Eye (tissue), 1 donor: ENCODE results near the gene PLD5.
A peak's percentile ranks its signal among the peaks of the same experiment; 100 is the strongest.
"Not testable (repeated sequence)": the region's sequence is repeated elsewhere in the genome, so short reads cannot be mapped to it uniquely, and the experiment has no call there.

Experiments
- DNase-seq: peaks from one replicate; pipeline ENCODE4 v3.0.0-alpha.2; 2015

The PLD5 gene

GRCh38 chr1:242416657-242417056 is 107.8 kb downstream of the PLD5 start:
- no peak for DNase-seq

DNA sequence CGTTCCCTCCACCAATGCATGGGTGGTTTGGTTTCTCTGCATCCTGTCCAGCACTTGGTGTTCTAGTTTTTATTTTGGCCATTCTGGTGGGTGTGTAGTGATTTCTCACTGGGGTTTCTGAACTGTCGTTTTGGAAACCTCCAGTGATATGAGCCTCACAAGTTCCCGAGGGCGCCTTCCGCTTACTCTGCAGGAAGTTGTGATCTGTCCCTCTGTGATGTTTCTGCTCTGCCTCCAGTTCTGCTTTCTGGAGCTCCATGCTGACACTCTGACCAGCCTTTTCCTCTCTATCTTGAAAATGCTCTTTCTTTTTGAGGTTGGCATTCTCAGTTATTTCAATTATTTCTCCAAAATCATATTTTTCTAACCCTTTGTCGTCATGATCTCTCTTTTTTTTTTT is 111.6 kb downstream of the PLD5 start:
- DNase-seq: no peak

- no peak for DNase-seq
These were observed 112.6 kb downstream of the PLD5 start for GRCh38 chr1:242411901-242412300.

DNA sequence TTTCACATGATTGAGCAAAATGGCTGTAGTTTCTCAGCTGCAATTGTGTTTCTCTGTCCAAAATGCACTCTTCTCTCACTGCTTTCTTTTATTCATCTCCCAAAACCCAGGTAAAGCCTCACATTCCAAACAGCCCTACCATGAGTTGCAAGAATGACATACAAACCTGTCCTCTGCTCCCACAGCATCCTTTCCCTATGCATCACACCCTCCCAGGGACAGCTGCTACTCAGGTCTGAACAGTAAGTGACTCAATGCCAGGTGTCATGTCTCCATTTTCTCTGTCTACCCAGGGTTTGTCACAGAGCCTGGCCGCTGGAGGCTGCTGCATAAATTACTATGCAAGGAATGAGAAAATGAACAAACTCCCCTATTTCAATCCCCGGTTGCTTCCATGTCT is 118.5 kb downstream of the PLD5 start:
- DNase-seq: no peak

DNA sequence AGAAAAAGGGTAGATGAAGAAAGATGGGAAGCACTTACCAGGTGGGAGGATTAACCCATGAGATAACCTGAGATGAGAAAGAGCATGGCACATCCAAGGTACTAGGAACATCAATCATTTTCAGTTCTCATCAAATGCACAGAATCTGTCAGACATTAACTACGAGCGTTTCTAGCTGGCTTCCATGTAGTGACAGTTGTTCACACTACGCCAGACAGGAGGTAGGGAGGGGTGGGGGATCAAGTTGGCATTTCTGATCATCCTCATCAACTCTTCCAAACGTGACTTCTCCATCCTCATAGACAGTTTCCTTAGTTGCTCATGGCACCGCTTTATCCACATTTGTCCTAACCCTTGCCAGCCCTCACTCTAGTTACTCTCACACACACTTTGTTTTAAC is 120.2 kb downstream of the PLD5 start:
- no peak for DNase-seq

- DNase-seq: no peak
These were observed 121.5 kb downstream of the PLD5 start for GRCh38 chr1:242402956-242403355.

- DNase-seq: no peak
These were observed 122.6 kb downstream of the PLD5 start for GRCh38 chr1:242401937-242402336.

- DNase-seq: no peak
These were observed 126.1 kb downstream of the PLD5 start for GRCh38 chr1:242398351-242398750.

DNA sequence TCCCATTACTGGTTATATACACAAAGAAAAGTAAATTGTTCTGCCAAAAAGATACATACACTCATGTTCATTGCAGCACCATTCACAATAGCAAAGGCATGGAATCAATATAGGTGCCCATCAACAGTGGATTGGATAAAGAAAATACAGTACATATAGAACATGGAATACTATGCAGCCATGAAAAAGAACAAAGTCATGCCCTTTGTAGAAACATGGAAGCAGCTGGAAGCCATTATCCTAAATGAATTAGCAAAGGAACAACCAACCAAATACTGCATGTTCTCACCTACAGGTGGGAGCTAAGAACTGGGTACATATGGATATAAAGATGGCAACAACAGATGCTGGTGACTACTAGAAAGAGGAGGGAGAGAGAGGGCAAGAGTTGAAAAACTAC is 132.6 kb downstream of the PLD5 start:
- DNase-seq: no peak

- DNase-seq: not testable (repeated sequence)
These were observed 148.4 kb downstream of the PLD5 start for GRCh38 chr1:242376121-242376520.

GRCh38 chr1:242350446-242350845 is 174.1 kb downstream of the PLD5 start:
- peak; percentile 25 for DNase-seq

GRCh38 chr1:242349636-242350035 is 174.9 kb downstream of the PLD5 start:
- DNase-seq: no peak

DNA sequence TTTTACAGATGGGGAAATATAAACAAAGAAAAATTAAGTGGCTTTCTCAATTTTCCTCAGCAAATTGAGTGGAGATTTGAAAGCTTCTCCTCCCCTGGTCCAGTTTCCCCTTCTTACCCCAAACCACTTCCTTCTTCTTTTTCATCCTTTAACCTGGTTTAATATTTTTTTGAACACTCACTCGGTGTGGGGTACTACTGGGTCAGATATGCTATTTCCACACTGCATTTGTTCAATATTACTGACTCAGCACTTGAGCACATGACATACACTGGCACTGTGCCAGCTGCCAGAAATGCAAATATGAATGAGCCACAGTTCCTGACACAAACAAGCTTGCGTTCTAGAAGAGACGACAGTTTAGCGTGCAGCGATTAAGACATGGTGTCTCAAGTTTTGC is 193.6 kb downstream of the PLD5 start:
- peak; percentile 2 for DNase-seq

GRCh38 chr1:242327381-242327780 is 197.1 kb downstream of the PLD5 start:
- DNase-seq: not testable (repeated sequence)

DNA sequence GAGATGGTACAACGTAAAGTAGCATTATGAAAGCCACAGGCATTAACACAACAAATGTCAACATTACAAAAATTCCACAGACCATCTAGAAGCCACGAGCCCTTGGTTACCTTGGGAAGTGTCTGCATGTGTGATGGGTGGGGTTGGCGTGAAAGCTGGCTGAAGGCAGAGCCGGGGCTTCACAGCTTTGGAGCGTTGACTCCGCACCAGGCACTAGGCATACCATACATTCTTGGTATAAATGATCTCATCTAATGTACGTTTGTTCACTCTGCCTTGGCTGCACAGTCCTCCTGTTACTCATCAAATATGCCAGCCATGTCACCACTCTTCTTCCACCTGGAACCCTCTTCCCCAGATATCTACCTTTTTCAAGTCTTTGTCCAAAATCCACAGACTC is 202.5 kb downstream of the PLD5 start:
- not testable (repeated sequence) for DNase-seq

DNA sequence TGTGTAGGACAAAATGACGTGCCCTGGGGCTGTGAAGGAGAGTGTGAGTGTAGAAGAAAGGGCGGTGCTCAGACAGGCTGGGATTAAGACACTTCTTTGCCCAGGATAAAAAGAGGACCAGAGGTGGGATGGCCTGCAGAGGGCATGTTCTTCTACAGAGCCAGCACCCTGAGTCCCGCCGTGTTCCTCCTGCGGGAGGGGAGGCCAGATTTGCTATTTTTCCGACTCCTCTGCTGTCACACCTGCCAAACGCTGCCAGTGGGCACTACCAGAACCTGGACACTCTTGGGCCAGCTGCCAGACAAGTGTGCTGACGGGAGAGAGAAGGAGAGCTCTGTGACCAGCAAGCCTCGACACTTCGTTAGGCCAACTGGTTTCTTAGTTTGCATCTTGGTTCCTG is 206.4 kb downstream of the PLD5 start:
- DNase-seq: no peak

DNA sequence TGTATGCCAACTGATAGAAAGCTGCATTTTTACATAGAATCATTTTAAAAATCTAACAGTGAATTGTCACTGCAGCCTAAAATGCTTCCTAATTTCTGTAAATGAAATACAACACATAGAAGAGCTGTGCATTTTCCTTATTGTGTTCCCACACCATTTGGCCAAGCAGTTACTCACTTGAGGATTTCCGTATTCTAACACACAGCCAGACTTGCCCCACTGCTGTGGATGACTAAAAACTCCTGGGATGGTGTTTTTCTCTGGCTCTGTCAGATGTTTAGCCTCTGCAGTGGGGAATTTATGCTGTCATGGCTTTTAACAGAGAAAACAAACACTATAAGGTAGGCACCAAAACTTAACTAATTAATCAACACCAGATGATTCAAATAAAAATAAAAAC is 209.6 kb downstream of the PLD5 start:
- DNase-seq: not testable (repeated sequence)

DNA sequence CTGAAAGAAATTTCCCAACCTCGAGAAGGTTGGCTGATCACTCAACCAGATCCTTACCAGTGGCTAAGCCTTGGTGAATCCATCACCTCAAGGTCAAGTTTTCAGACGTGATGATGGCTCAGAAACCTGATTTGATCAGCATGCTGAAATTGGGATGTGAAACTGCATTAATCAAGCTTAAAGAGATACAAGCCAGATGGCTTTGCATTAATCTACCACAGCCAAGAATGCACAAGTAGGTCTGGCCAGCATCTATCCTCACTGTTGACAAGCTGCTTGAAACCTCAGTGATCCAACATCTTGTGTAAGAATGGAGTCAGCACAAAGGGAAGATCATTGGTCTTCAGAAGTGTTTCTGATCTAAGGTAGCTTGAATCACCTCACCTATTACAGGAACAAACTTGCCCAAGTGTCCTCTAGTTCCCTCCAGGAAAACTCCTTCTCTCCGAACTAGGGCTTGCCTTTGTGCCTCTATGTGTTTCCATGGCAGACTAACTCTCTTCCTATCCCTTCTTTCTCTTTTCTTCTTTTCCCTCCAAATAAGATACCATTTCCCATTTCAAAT is 210.3 kb downstream of the PLD5 start:
- DNase-seq: not testable (repeated sequence)

DNA sequence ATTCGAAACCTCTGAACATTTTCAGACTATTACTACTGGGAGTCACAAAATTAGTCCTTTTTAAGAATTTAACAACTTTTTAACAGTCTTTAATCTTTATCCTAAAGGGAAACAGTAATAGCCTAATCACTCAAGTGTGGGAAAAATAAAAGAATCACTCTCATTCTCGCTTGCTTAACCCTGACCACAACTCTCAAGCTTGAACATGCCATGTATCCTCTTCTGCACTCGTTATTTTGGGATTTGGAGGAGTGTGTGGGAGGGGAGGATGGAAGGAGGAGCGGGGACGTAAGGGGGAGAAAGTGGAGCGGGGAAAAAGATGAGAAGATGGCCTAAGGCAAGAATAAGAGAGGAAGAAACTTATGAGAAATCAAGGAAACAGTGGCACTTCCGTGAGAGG is 215.8 kb downstream of the PLD5 start:
- DNase-seq: not testable (repeated sequence)

- not testable (repeated sequence) for DNase-seq
These were observed 230.7 kb downstream of the PLD5 start for GRCh38 chr1:242293781-242294180.

DNA sequence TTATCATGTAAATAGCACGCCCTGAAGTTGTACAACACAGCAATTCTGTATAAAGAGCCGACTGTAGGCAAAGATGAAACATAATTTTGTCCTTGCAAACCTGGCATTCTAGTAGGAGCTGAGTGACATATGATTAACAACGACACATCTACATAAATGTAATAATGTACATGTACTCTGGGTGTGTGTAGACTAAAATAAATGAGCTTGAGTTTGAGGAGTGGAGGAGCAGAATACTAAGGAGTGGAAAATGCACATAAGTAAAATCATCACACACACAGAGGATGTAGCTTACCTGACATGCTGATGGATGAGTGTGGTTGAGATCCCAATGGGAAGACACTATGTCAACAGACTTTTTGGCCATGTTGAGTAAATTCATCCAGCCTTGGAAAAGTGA is 236.4 kb downstream of the PLD5 start:
- not testable (repeated sequence) for DNase-seq

DNA sequence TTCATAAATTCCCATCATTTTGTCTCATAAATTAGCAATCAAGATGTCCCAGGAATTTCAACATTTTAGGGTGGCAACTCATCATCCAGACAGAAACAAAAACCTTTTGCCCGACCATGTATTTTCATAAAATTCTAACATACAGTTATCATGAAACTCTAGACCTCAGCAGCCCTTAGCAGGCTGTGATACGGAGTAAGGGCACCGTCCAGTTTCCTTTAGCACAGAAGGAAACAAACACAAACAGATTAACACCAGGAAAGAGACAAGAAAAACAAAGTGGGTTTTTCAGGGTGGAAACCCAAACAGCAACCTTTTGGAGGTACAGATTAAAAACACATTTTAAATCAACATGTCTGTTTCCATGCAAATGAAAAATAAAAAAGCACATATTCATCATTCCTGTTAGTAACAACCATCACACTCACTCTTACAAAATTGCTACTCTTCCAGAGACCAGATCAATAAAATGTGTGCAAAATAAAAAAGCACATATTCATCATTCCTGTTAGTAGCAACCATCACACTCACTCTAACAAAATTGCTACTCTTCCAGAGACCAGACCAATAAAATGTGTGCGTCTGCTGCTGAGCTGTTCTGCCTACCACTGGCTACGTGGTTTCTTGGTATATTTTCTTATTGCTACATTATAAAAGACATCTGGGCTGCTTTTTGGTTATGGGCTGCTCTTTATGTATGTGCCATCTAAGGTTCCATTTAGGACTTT is 241.6 kb downstream of the PLD5 start:
- not testable (repeated sequence) for DNase-seq

DNA sequence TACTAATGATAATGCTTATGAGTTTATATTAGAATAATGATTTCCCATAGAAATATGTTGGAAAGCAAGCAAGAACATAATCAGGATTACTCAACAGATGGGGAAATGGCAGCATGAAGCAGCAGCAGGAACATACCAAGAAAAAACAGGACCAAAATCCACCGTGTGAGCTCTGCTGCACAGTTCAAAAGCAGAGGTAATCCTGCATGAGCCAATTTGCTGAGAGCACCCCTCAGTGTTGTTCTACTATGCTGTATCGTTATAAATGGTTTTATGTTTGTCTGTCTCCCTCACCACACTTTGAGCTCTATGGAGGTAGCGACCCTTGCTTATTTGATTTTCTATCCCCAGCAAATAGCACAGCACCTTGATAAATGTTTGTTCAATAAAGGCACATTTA is 246.1 kb downstream of the PLD5 start:
- DNase-seq: not testable (repeated sequence)

DNA sequence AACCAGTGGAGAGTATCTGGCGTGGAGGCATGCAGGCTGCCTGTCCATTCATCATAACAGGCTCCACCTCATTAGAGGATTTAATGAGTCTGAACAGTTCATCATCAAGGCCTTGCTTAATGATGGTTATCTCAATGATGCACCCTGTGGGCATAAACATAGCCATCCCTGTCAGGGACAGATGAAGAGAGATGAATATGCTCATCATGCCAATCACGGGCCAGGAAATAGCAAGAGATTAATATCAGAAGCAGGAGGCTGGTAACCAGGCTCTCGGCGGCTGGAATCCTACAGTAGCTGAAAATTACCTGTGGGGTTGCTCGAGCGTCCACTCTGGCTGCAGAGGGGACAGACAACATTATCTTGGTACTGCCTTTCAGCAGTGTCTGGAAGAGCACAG is 247.7 kb downstream of the PLD5 start:
- peak; percentile 38 for DNase-seq

- not testable (repeated sequence) for DNase-seq
These were observed 257.5 kb downstream of the PLD5 start for GRCh38 chr1:242267004-242267403.
